Type B pancreatic cell (in vitro differentiated cells): ENCODE data around the gene PLEKHF1. TPM values are rescaled to one million over a fixed set of nuclear protein-coding genes. Genes with fewer than 3 reads are reported as not detected.
A peak's percentile ranks its signal among the peaks of the same experiment; 100 is the strongest.

Experiments used
- DNase-seq: peaks from one replicate; pipeline ENCODE4 v3.0.0; 2021; ENCODE audit warnings: mixed read lengths; ENCODE audit not compliant: unreplicated experiment; ENCODE audit errors: extremely low spot score
- H3K27ac Mint-ChIP-seq: 2 replicates; pipeline ENCODE4 v1.8.0; 2021; ENCODE audit warnings: mild to moderate bottlenecking, mixed read lengths
- H3K27me3 Mint-ChIP-seq: 2 replicates; pipeline ENCODE4 v1.8.0; 2021; ENCODE audit warnings: mixed read lengths
- H3K36me3 Mint-ChIP-seq: 2 replicates; pipeline ENCODE4 v1.8.0; 2021; ENCODE audit warnings: mixed read lengths
- H3K4me1 Mint-ChIP-seq: one replicate; pipeline ENCODE4 v1.8.0; 2021; ENCODE audit warnings: mixed read lengths; ENCODE audit not compliant: unreplicated experiment
- H3K4me3 Mint-ChIP-seq: 2 replicates; pipeline ENCODE4 v1.8.0; 2021; ENCODE audit warnings: mild to moderate bottlenecking, mixed read lengths
- H3K9me3 Mint-ChIP-seq: 2 replicates; pipeline ENCODE4 v1.8.0; 2021; ENCODE audit warnings: mixed read lengths
- total RNA-seq: library from RNA; stranded (reverse); gene quantifications from 2 replicates; pipeline ENCODE4 v1.2.1, GENCODE V29; 2021; ENCODE audit warnings: low replicate concordance
- TF ChIP-seq, protein P1 (sequence below): fragments of 200-600 bp; sonication (generic); conservative IDR thresholded peaks from 2 replicates; pipeline ENCODE4 v1.5.0; 2021; ENCODE audit warnings: antibody characterized with exemption, mild to moderate bottlenecking

Gene PLEKHF1
- total RNA-seq, 1 donor from 2014 or later = 6.3 TPM

DNA sequence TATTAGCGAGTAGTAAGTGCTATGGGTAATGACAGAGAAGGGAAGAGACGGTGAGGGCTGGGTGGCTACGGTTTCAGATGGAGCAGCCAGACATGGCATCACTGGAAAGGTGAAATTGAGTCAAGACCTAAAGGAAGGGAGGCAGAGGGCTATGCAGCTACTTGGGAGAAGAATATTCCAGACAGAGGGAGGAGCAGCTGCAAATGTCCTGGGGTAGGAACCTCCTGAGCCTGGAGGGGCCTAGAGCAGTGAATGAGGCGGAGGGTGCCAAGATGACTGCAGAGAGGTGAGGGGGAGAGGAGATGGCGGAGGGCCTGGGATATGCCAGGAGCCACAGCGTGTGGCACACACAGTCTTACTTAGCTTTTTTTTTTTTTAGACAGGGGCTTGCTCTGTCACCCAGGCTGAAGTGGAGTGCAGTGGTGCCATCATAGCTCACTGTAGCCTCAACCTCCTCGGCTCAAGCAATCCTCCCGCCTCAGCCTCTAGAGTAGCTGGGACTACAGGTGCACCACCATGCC, 21.1 kb downstream of the PLEKHF1 start:
- TF ChIP-seq, protein P1, sequence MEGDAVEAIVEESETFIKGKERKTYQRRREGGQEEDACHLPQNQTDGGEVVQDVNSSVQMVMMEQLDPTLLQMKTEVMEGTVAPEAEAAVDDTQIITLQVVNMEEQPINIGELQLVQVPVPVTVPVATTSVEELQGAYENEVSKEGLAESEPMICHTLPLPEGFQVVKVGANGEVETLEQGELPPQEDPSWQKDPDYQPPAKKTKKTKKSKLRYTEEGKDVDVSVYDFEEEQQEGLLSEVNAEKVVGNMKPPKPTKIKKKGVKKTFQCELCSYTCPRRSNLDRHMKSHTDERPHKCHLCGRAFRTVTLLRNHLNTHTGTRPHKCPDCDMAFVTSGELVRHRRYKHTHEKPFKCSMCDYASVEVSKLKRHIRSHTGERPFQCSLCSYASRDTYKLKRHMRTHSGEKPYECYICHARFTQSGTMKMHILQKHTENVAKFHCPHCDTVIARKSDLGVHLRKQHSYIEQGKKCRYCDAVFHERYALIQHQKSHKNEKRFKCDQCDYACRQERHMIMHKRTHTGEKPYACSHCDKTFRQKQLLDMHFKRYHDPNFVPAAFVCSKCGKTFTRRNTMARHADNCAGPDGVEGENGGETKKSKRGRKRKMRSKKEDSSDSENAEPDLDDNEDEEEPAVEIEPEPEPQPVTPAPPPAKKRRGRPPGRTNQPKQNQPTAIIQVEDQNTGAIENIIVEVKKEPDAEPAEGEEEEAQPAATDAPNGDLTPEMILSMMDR = no peak
- Mint-ChIP-seq H3K36me3 (no peaks in the 10 kb centered on the region), H3K27ac (no peak overlapping the region), H3K4me3 (no peak overlapping the region), H3K4me1 (peaks cover 16% of the 10 kb centered on the region), H3K27me3 (no peaks in the 10 kb centered on the region), H3K9me3 (no peaks in the 10 kb centered on the region)
- no peak for DNase-seq

DNA sequence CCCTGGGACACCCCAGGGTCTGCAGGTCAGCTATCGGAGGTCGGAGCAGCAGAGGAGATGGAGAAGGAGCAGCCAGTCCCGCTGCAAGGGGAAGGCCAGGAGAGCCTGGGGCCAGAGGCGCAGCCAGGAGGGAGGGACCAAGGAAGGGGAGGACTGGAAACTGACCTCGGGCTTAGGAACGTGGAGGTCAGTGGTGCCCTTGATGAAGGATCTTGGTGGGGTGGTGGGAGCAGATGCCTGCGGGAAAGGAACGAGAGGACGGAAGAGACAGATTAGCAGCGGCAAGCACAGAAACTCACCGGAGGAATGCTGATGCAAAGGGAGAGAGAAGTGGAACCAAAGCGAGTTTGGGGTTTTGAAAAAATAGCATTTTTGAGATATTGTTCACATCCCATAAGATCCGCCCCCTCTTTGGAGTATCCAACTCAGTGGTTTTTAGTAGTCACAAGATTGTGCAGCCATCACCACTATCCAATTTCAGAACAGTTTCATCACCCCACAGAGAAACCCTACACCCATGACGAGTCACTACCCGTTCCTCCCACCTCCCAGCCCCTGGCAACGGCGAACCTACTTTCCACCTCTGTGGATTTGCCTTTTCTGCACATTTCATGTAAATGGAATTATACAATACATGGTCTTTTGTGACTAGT, 22.1 kb downstream of the PLEKHF1 start:
- no peaks in the 10 kb centered on the region for H3K27me3 Mint-ChIP-seq
- peaks cover 16% of the 10 kb centered on the region for H3K4me1 Mint-ChIP-seq

DNA sequence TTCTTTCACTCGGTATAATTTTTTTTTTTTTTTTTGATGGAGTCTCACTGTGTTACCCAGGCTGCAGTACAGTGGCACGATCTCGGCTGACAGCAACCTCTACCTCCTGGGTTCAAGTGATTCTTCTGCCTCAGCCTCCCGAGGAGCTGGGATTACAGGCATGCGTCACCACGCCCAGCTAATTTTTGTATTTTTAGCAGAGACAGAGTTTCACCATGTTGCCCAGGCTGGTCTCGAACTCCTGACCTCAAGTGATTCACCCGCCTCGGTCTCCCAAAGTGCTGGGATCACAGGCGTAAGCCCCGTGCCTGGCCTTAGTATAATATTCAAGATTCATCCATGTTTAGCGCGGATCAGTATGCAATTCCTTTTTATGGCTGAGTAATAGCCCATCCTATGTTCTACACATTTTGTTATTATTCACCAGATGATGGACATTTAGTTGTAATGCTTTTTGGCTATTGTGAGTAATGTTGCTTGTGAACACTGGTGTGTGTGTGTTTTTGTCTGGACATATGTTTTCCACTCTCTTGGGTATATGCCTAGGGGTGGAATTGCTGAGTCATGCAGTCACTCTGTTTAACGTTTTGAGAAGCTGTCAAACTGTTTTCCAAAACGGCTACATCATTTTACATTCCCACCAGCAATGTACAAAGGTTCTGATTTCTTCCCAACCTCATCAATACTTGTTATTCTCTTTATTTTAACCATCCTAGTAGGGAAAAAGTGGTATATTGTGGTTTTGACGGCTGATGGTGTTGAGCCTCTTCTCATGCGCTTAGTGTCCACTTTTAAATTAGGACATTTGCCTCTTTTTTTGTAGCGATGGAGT, 22.9 kb downstream of the PLEKHF1 start:
- DNase-seq = no peak
- no peak overlapping the region for H3K4me3 Mint-ChIP-seq
- peaks cover 16% of the 10 kb centered on the region for H3K4me1 Mint-ChIP-seq
- H3K36me3 Mint-ChIP-seq = no peaks in the 10 kb centered on the region
- peak overlapping the region; percentile 61 for H3K27ac Mint-ChIP-seq
- H3K9me3 Mint-ChIP-seq = no peaks in the 10 kb centered on the region
- no peaks in the 10 kb centered on the region for H3K27me3 Mint-ChIP-seq
- TF ChIP-seq, protein P1 = no peak

More for the DNA sequence above, 22.1 kb downstream of the PLEKHF1 start:
- Mint-ChIP-seq H3K36me3 (no peaks in the 10 kb centered on the region), H3K27ac (peak overlapping the region; percentile 75), H3K4me3 (no peak overlapping the region), H3K9me3 (no peaks in the 10 kb centered on the region)
- TF ChIP-seq, protein P1 = no peak
- DNase-seq = no peak

DNA sequence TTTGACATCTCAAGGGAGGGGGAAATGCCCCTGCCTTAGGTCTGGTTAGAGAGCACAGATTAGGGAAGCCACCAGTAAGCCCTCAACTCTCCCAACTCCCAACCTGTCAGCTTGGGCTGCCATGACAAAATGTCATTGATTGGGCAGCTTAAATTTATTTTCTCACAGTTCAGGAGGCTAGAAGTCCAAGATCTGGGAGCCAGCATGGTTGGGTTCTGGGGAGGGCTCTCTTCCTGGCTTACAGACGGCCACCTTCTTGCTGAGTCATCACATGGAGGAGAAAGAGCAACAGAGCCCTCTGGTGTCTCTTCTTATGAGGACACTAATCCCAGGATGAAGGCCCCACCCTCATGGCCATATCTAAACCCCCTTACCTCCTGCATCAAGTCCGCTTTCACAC, 25.6 kb downstream of the PLEKHF1 start:
- H3K4me1 Mint-ChIP-seq = peaks cover 16% of the 10 kb centered on the region
- no peaks in the 10 kb centered on the region for H3K27me3 Mint-ChIP-seq

DNA sequence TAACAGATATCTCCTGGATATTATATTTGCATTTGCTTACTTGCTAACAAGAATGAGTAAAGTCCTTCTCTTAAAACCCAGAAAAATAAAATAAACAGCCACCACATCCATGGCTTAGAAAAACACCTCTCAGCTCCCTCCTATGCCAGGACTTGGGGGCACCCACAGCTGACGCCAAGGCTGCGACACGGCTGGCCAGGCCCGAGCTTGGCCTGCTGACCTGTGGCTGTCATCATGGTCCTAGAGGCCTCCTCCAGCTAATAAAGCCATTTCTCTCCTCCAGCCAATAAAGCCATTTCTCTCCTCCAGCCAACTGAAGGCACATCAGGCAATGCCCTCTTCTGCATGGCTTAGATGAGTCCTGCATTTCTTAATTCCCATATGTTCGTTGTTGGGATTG, 28.9 kb downstream of the PLEKHF1 start:
- H3K4me1 Mint-ChIP-seq = peaks cover 8% of the 10 kb centered on the region
- TF ChIP-seq, protein P1 = no peak
- DNase-seq = no peak
- no peak overlapping the region for H3K4me3 Mint-ChIP-seq
- H3K27ac Mint-ChIP-seq = no peak overlapping the region
- no peaks in the 10 kb centered on the region for H3K36me3 Mint-ChIP-seq
- no peaks in the 10 kb centered on the region for H3K9me3 Mint-ChIP-seq
- no peaks in the 10 kb centered on the region for H3K27me3 Mint-ChIP-seq

More for the DNA sequence above, 25.6 kb downstream of the PLEKHF1 start:
- no peaks in the 10 kb centered on the region for H3K36me3 Mint-ChIP-seq
- no peaks in the 10 kb centered on the region for H3K9me3 Mint-ChIP-seq
- DNase-seq = no peak
- H3K27ac Mint-ChIP-seq = peak overlapping the region; percentile 61
- no peak overlapping the region for H3K4me3 Mint-ChIP-seq
- TF ChIP-seq, protein P1 = peak; percentile 65
